C4-2B (cell line): ENCODE measurements around the gene DYNLL1.

Source experiments
- H3K27ac ChIP-seq: fragments of 450-650 bp; 2 replicates; pipeline ENCODE4 v1.5.1; 2017
- CTCF ChIP-seq: fragments of 450-650 bp; conservative IDR thresholded peaks from 2 replicates; pipeline ENCODE4 v1.5.1; 2017; ENCODE audit warnings: mild to moderate bottlenecking
- ZFX ChIP-seq: fragments of 450-650 bp; IDR thresholded peaks from 2 replicates; pipeline ENCODE4 v1.6.1; 2017

The DYNLL1 gene

DNA sequence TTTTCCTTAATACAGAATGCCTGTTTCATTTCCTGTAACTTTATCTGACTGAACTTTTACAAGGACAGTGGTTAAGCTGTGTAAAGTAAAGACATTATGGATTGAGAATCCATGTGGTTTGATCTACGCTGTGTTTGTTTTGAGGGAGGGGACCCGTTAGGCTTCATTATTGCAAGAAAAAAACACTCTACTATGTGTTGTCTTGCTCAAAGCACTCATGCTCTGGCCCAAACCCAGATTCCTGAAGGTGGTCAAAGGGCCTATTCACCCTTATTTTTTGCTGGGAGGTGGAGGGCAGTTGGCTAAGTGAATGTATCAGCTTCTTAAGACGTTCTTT lies 50.1 kb downstream of the DYNLL1 start:
- peak overlapping the region; percentile 72 for H3K27ac ChIP-seq
- TF ChIP-seq ZFX (no peak), CTCF (no peak)
